Measurements from ENCODE around the gene ZNF678.

DNA sequence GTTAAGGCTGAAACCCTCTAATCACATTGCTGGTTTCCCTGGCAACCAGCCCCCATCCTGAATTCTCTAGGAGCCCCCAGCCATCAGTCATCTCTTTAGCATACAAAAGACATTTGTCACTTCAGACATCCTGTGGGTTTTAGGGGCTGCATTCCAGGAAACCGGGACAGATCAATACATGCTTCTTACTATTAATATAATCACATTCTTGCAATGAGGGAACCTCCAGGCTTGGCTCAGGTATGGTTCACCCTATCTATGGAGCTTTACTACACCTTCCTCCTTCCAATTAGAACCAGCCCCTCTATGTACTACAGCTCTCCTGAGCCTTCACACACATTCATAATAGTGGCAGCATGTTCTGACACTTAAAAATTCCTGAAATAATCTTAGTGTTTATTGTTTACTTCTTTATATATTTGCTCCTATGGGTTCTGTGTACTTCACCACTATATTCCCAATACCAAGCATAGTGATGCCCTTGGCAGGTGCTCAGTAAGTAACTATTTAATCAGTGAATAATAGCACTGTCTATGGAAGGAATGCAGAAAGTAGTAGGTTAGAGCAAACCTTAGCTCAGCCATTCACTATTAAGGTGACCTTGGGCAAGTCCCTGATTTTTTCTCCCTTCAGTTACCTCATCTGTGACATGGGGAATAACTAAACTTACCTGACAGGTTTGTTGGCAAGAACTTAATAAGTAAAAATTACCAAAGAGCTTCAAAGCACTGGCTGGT lies 59.6 kb downstream of the ZNF678 start:
- TF ChIP-seq EZH2phosphoT487 (IDR thresholded peaks at IDR 0.05; ENCODE audit: insufficient read depth, low read depth), result no peak
- no peak for TF ChIP-seq EZH2 (IDR thresholded peaks at IDR 0.05; ENCODE audit: insufficient read depth, poor library complexity, severe bottlenecking)

Data from GM23248 (cell line).